Fibroblast of skin of left biceps (primary cell): Measurements from ENCODE around the gene WNT9A.

Experiments used
- DNase-seq, 2 experiments: peaks; one replicate each; pipeline ENCODE4 v3.0.0-alpha.2; 2013; ENCODE audit warnings: low read depth in 2 of 2

The WNT9A gene

GRCh38 chr1:227924168-227924832 is 23.4 kb downstream of the WNT9A start:
- no peak for DNase-seq

- DNase-seq, result no peak
These were observed 24.2 kb downstream of the WNT9A start for GRCh38 chr1:227923353-227924167.

GRCh38 chr1:227922501-227923352 is 25.0 kb downstream of the WNT9A start:
- no peak for DNase-seq

GRCh38 chr1:227921461-227922185 is 26.1 kb downstream of the WNT9A start:
- no peak for DNase-seq

- no peak for DNase-seq
These were observed 26.8 kb downstream of the WNT9A start for GRCh38 chr1:227920896-227921295.

GRCh38 chr1:227920426-227920825 is 27.3 kb downstream of the WNT9A start:
- DNase-seq, result no peak

GRCh38 chr1:227919906-227920305 is 27.8 kb downstream of the WNT9A start:
- no peak for DNase-seq

GRCh38 chr1:227918736-227919135 is 29.0 kb downstream of the WNT9A start:
- no peak for DNase-seq

GRCh38 chr1:227918083-227918700 is 29.5 kb downstream of the WNT9A start:
- no peak for DNase-seq

GRCh38 chr1:227917081-227917950 is 30.4 kb downstream of the WNT9A start:
- DNase-seq, result no peak

- no peak for DNase-seq
These were observed 31.1 kb downstream of the WNT9A start for GRCh38 chr1:227916655-227917054.

GRCh38 chr1:227915564-227916553 is 31.9 kb downstream of the WNT9A start:
- no peak for DNase-seq

GRCh38 chr1:227914801-227915563 is 32.8 kb downstream of the WNT9A start:
- DNase-seq, result no peak

- no peak for DNase-seq
These were observed 33.7 kb downstream of the WNT9A start for GRCh38 chr1:227913764-227914721.

GRCh38 chr1:227913396-227913763 is 34.4 kb downstream of the WNT9A start:
- no peak for DNase-seq

GRCh38 chr1:227912866-227913265 is 34.9 kb downstream of the WNT9A start:
- no peak for DNase-seq

- DNase-seq, result no peak
These were observed 36.4 kb downstream of the WNT9A start for GRCh38 chr1:227911376-227911775.
